CD4-positive, alpha-beta T cell (primary cell): ENCODE measurements around the gene GGT7. TPM values are rescaled to one million over a fixed set of nuclear protein-coding genes. Genes with fewer than 3 reads are reported as not detected.
"Not testable (repeated sequence)": the region's sequence is repeated elsewhere in the genome, so short reads cannot be mapped to it uniquely, and the experiment has no call there.

ENCODE experiments used
- ATAC-seq: fragments of 200-7000 bp; cut with Tn5 transposase; one replicate; pipeline ENCODE4 v1.10.0; 2022; ENCODE audit warnings: mild to moderate bottlenecking; ENCODE audit not compliant: poor library complexity
- CTCF ChIA-PET: fragments of 350-600 bp; sonication (Branson Sonifier 250); formaldehyde crosslinking; loops from one replicate; lab custom pipeline; 2021; ENCODE audit warnings: antibody characterized with exemption, inconsistent platforms; lab: Charles Lee
- POLR2A ChIA-PET: fragments of 350-600 bp; sonication (Branson Sonifier 250); formaldehyde crosslinking; loops from one replicate; lab custom pipeline; 2021; ENCODE audit warnings: antibody characterized with exemption, inconsistent platforms; lab: Charles Lee
- DNase-seq, 14 experiments: peaks; one replicate each; pipeline ENCODE4 v3.0.0-alpha.2; 2013 to 2020; ENCODE audit warnings: mixed read lengths in 2 of 14
- H3K27ac ChIP-seq, 2 donors: one replicate each; pipeline versions ENCODE4 v1.5.1 to v1.7.0; 2013; ENCODE audit warnings: low read length in 2 of 2, low read depth in 1 of 2, mild to moderate bottlenecking in 1 of 2
- H3K27me3 ChIP-seq, 2 experiments: 1 replicate in 1 of 2; 2 replicates in 1 of 2; pipeline versions ENCODE4 v1.6.1 to v1.7.0; 2013; ENCODE audit warnings: low read length in 2 of 2, control low read depth in 1 of 2, mild to moderate bottlenecking in 1 of 2, moderate library complexity in 1 of 2; ENCODE audit not compliant: insufficient read depth in 2 of 2, control insufficient read depth in 1 of 2
- H3K36me3 ChIP-seq: one replicate; pipeline ENCODE4 v1.6.1; 2013; ENCODE audit warnings: low read length, control low read depth; ENCODE audit not compliant: insufficient read depth
- H3K4me1 ChIP-seq: one replicate; pipeline ENCODE4 v1.6.1; 2013; ENCODE audit warnings: low read length, control low read depth; ENCODE audit not compliant: insufficient read depth
- H3K4me3 ChIP-seq: one replicate; pipeline ENCODE4 v1.5.1; 2013; ENCODE audit warnings: mild to moderate bottlenecking, low read length, moderate library complexity
- H3K9me3 ChIP-seq, 2 experiments: 1 replicate in 1 of 2; 2 replicates in 1 of 2; pipeline versions ENCODE4 v1.6.1 to v1.7.0; 2013; ENCODE audit warnings: low read length in 2 of 2, mild to moderate bottlenecking in 2 of 2, control low read depth in 1 of 2, moderate library complexity in 1 of 2; ENCODE audit not compliant: control insufficient read depth in 1 of 2, insufficient read depth in 1 of 2
- H3K27ac Mint-ChIP-seq: one replicate; pipeline ENCODE4 v1.8.0; 2020; ENCODE audit warnings: mixed read lengths
- H3K27me3 Mint-ChIP-seq: one replicate; pipeline ENCODE4 v1.8.0; 2021; ENCODE audit warnings: mixed read lengths
- H3K36me3 Mint-ChIP-seq: one replicate; pipeline ENCODE4 v1.8.0; 2021; ENCODE audit warnings: low read depth, mixed read lengths
- H3K4me1 Mint-ChIP-seq: one replicate; pipeline ENCODE4 v1.8.0; 2021; ENCODE audit warnings: low read depth, mixed read lengths
- H3K4me3 Mint-ChIP-seq: one replicate; pipeline ENCODE4 v1.8.0; 2020; ENCODE audit warnings: mild to moderate bottlenecking, mixed read lengths
- H3K9me3 Mint-ChIP-seq: one replicate; pipeline ENCODE4 v1.8.0; 2020; ENCODE audit warnings: mixed read lengths
- CTCF ChIP-seq: fragments of 200-600 bp; IDR thresholded peaks from one replicate; pipeline ENCODE4 v1.8.0; 2022; ENCODE audit warnings: antibody characterized with exemption, mild to moderate bottlenecking
- intact Hi-C, 2 experiments: fragments of 100-400 bp; cut with DNase I in 1 of 2; cut with micrococcal nuclease in 1 of 2; formaldehyde crosslinking; loops; one replicate each; pipeline versions ENCODE4 v1.15.1 to v1.9.0; 2023 to 2025; cut with DNase I, micrococcal nuclease
- total RNA-seq, 174 experiments: library from RNA in 2 of 174; stranded (reverse) in 2 of 174; gene quantifications; one replicate each; pipeline ENCODE4 v1.2.3 and lab custom pipeline; 2021 to 2026

Gene GGT7
- total RNA-seq, 2 experiments from 2014 or later: 32.4 to 32.6 TPM

- ATAC-seq (no peak), DNase-seq (peak in 3 of 14 experiments; percentile 8 to 19 (median 15))
- Mint-ChIP-seq H3K4me3 (no peak overlapping the region), H3K36me3 (peaks cover 2% of the 10 kb centered on the region), H3K27me3 (no peaks in the 10 kb centered on the region), H3K27ac (no peak overlapping the region), H3K4me1 (peaks cover 11% of the 10 kb centered on the region), H3K9me3 (no peaks in the 10 kb centered on the region)
- Histone ChIP-seq H3K4me1 (peaks cover 4% of the 10 kb centered on the region), H3K9me3 (no peaks in the 10 kb centered on the region), H3K27me3 (no peaks in the 10 kb centered on the region), H3K4me3 (no peak overlapping the region), H3K36me3 (no peaks in the 10 kb centered on the region), H3K27ac (no peak overlapping the region)
- no peak for TF ChIP-seq CTCF
- intact Hi-C loops: no loop called here
- ChIA-PET POLR2A (no interaction called here), CTCF (interaction anchor here (0.9 kb wide), 1 partner anchor 32 kb away, joined by 3 read pairs; no protein-coding TSS in a partner anchor)
Measured at GRCh38 chr20:34907616-34908469, 35.2 kb upstream of the GGT7 start.

DNA sequence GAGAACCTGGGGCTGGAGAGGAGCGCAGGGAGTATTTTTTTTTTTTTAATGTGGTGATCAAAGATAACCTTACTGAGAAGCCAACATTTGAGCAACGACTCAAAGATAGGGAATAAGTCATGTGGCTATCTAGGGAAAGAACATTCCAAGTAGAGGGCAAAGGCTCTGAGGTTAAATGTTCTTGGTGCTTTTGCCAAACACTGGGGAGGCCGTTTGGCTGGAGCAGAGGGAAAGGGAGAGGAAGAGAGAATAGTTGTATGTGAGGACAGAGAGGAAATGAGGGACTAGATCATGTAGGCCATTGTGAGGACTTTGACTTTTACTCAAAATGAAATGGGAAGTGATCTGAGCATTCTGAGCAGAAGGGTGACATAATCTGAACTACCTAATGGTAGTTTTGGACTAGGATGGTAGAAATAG, 31.6 kb upstream of the GGT7 start:
- Histone ChIP-seq H3K27me3 (no peaks in the 10 kb centered on the region), H3K36me3 (no peaks in the 10 kb centered on the region), H3K4me3 (no peak overlapping the region), H3K9me3 (no peaks in the 10 kb centered on the region), H3K27ac (no peak overlapping the region), H3K4me1 (peaks cover 4% of the 10 kb centered on the region)
- H3K4me3 Mint-ChIP-seq: no peak overlapping the region
- intact Hi-C loops: no loop called here
- H3K9me3 Mint-ChIP-seq: no peaks in the 10 kb centered on the region
- ATAC-seq (no peak), DNase-seq (no peak)
- POLR2A ChIA-PET: no interaction called here
- no peak for TF ChIP-seq CTCF
- H3K36me3 Mint-ChIP-seq: no peaks in the 10 kb centered on the region
- H3K27me3 Mint-ChIP-seq: no peaks in the 10 kb centered on the region
- no peak overlapping the region for H3K27ac Mint-ChIP-seq
- CTCF ChIA-PET: interaction anchor here (0.9 to 1.4 kb wide), 2 partner anchors 13 to 28 kb away, joined by 3 to 5 read pairs; partner anchors contain the start of gene ACSS2
- peaks cover 11% of the 10 kb centered on the region for H3K4me1 Mint-ChIP-seq

GRCh38 chr20:34898731-34899130, 26.1 kb upstream of the GGT7 start:
- DNase-seq, ATAC-seq, H3K4me1 ChIP-seq, H3K9me3 Mint-ChIP-seq, CTCF ChIA-PET, intact Hi-C loops, H3K27me3 ChIP-seq, H3K36me3 Mint-ChIP-seq, H3K36me3 ChIP-seq, H3K27ac Mint-ChIP-seq, H3K27me3 Mint-ChIP-seq, H3K4me3 Mint-ChIP-seq, H3K4me1 Mint-ChIP-seq, H3K9me3 ChIP-seq, POLR2A ChIA-PET, H3K27ac ChIP-seq, H3K4me3 ChIP-seq: not testable (repeated sequence)

DNA sequence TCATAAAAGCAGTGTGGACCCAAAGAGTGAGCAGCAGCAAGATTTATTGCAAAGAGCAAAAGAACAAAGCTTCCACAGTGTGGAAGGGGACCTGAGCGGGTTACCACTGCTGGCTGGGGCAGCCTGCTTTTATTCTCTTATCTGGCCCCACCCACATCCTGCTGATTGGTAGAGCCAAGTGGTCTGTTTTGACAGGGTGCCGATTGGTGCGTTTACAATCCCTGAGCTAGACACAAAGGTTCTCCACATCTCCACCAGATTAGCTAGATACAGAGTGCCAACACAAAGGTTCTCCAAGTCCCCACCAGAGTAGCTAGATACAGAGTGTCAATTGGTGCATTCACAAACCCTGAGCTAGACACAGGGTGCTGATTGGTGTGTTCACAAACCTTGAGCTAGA, 25.5 kb upstream of the GGT7 start:
- H3K27ac ChIP-seq, H3K4me3 Mint-ChIP-seq, intact Hi-C loops, H3K27me3 ChIP-seq, H3K4me1 Mint-ChIP-seq, DNase-seq, H3K9me3 ChIP-seq, H3K4me3 ChIP-seq, POLR2A ChIA-PET, H3K9me3 Mint-ChIP-seq, CTCF ChIA-PET, H3K36me3 ChIP-seq, ATAC-seq, H3K4me1 ChIP-seq, H3K27me3 Mint-ChIP-seq, H3K27ac Mint-ChIP-seq, H3K36me3 Mint-ChIP-seq: not testable (repeated sequence)
